HepG2 (cell line): ENCODE data around the gene FILIP1. TPM values are rescaled to one million over a fixed set of nuclear protein-coding genes. Genes with fewer than 3 reads are reported as not detected.

Source experiments
- CBX5 ChIP-seq: sonication (generic); formaldehyde crosslinking; IDR thresholded peaks from 2 replicates; pipeline ENCODE4 v1.4.0; 2020; ENCODE audit warnings: missing genetic modification reagents, borderline replicate concordance
- CENPX ChIP-seq: sonication (generic); formaldehyde crosslinking; IDR thresholded peaks from 2 replicates; pipeline ENCODE4 v1.9.0; 2021; ENCODE audit warnings: mild to moderate bottlenecking, missing genetic modification reagents, moderate library complexity
- CREM ChIP-seq, 2 experiments: sonication (generic) in 1 of 2; formaldehyde crosslinking in 1 of 2; IDR thresholded peaks; 2 replicates each; pipeline versions ENCODE4 v1.4.0 to v1.6.1; 2016 to 2020; ENCODE audit warnings: antibody characterized with exemption in 1 of 2, mild to moderate bottlenecking in 1 of 2, missing genetic modification reagents in 1 of 2
- FOXC1 ChIP-seq: sonication (generic); formaldehyde crosslinking; IDR thresholded peaks from 2 replicates; pipeline ENCODE4 v1.8.0; 2022; ENCODE audit warnings: mild to moderate bottlenecking, missing genetic modification reagents, borderline replicate concordance
- GLI4 ChIP-seq: sonication (generic); formaldehyde crosslinking; IDR thresholded peaks from 2 replicates; pipeline ENCODE4 v1.5.1; 2020; ENCODE audit warnings: missing genetic modification reagents, mild to moderate bottlenecking, moderate library complexity, borderline replicate concordance
- HIC2 ChIP-seq: sonication (generic); formaldehyde crosslinking; IDR thresholded peaks from 2 replicates; pipeline ENCODE4 v1.9.0; 2022; ENCODE audit warnings: low read depth, missing genetic modification reagents
- KDM5B ChIP-seq: sonication (generic); formaldehyde crosslinking; IDR thresholded peaks from 2 replicates; pipeline ENCODE4 v1.4.0; 2020; ENCODE audit warnings: missing genetic modification reagents, mild to moderate bottlenecking, borderline replicate concordance
- KLF12 ChIP-seq: sonication (generic); formaldehyde crosslinking; IDR thresholded peaks from 2 replicates; pipeline ENCODE4 v1.4.0; 2020; ENCODE audit warnings: missing genetic modification reagents, borderline replicate concordance
- MED13 ChIP-seq: sonication (generic); formaldehyde crosslinking; IDR thresholded peaks from 2 replicates; pipeline ENCODE4 v1.5.0; 2020; ENCODE audit warnings: missing genetic modification reagents
- MEF2D ChIP-seq: sonication (generic); formaldehyde crosslinking; IDR thresholded peaks from 2 replicates; pipeline ENCODE4 v1.5.1; 2020; ENCODE audit warnings: mild to moderate bottlenecking, missing genetic modification reagents
- MIER3 ChIP-seq: IDR thresholded peaks from 2 replicates; pipeline ENCODE4 v1.6.1; 2016; ENCODE audit warnings: missing compliant biosample characterization, borderline replicate concordance
- PCBP2 ChIP-seq: fragments of 200-400 bp; formaldehyde crosslinking; optimal IDR thresholded peaks from 2 replicates; pipeline ENCODE3; 2018; ENCODE audit warnings: low read length, low read depth; ENCODE audit not compliant: poor library complexity, severe bottlenecking
- REXO4 ChIP-seq: sonication (generic); formaldehyde crosslinking; IDR thresholded peaks from 2 replicates; pipeline ENCODE4 v1.8.0; 2022; ENCODE audit warnings: missing genetic modification reagents, mild to moderate bottlenecking, borderline replicate concordance
- SALL1 ChIP-seq: sonication (generic); formaldehyde crosslinking; IDR thresholded peaks from 2 replicates; pipeline ENCODE4 v1.8.0; 2022; ENCODE audit warnings: mild to moderate bottlenecking, missing genetic modification reagents
- SMARCE1 ChIP-seq: fragments of 450-650 bp; IDR thresholded peaks from 2 replicates; pipeline ENCODE4 v1.6.1; 2017; ENCODE audit warnings: borderline replicate concordance
- TARDBP ChIP-seq: sonication (generic); formaldehyde crosslinking; IDR thresholded peaks from 2 replicates; pipeline ENCODE4 v1.8.0; 2022; ENCODE audit warnings: mild to moderate bottlenecking, missing genetic modification reagents
- ZBED4 ChIP-seq: sonication (generic); formaldehyde crosslinking; IDR thresholded peaks from 2 replicates; pipeline ENCODE4 v1.4.0; 2020; ENCODE audit warnings: missing genetic modification reagents, borderline replicate concordance
- ZNF121 ChIP-seq: sonication (generic); formaldehyde crosslinking; IDR thresholded peaks from 2 replicates; pipeline ENCODE4 v1.5.0; 2020; ENCODE audit warnings: mild to moderate bottlenecking, missing genetic modification reagents
- ZNF124 ChIP-seq: sonication (generic); formaldehyde crosslinking; IDR thresholded peaks from 2 replicates; pipeline ENCODE4 v1.4.0; 2020; ENCODE audit warnings: missing genetic modification reagents
- ZNF329 ChIP-seq: sonication (generic); formaldehyde crosslinking; IDR thresholded peaks from 2 replicates; pipeline ENCODE4 v1.9.0; 2021; ENCODE audit warnings: low read depth, mild to moderate bottlenecking, missing genetic modification reagents
- ZNF891 ChIP-seq: sonication (generic); formaldehyde crosslinking; IDR thresholded peaks from 2 replicates; pipeline ENCODE4 v1.5.0; 2020; ENCODE audit warnings: mild to moderate bottlenecking, missing genetic modification reagents
- ZSCAN9 ChIP-seq: IDR thresholded peaks from 2 replicates; pipeline ENCODE4 v1.6.1; 2016; ENCODE audit warnings: borderline replicate concordance
- polyA plus RNA-seq, 8 experiments: library from polyadenylated mRNA; depleted of rRNA in 3 of 8; stranded (reverse) in 7 of 8; unstranded in 1 of 8; fragments of >200 nt; fragmentation: Illumina TruSeq in 4 of 8; extraction: Trizol in 4 of 8; gene quantifications; 2 replicates each; pipeline versions ENCODE4 v1.2.1 to v1.2.3, GENCODE V29; 2011 to 2016; ENCODE audit warnings: low read depth in 4 of 8, missing spikeins in 1 of 8, mixed read lengths in 1 of 8; ENCODE audit not compliant: insufficient read depth in 1 of 8
- total RNA-seq, 5 experiments: library from RNA; depleted of rRNA; stranded (reverse); fragments of >200 nt; fragmentation: Illumina TruSeq; extraction: Trizol; gene quantifications; 2 replicates each; pipeline ENCODE4 v1.2.3, GENCODE V29; 2016; ENCODE audit warnings: low read depth in 1 of 5
- TF ChIP-seq, protein P1 (sequence below): sonication (generic); formaldehyde crosslinking; IDR thresholded peaks from 2 replicates; pipeline ENCODE4 v1.4.0; 2020; ENCODE audit warnings: missing genetic modification reagents
- TF ChIP-seq, protein P2 (sequence below): IDR thresholded peaks from 2 replicates; pipeline ENCODE4 v1.6.1; 2016

Gene FILIP1
- total and polyA plus RNA-seq, 2 of the 13 experiments (the other 11 are each of a cell fraction or from before 2014, with no cell fraction given), result not detected

GRCh38 chr6:75524322-75524972, 30.8 kb upstream of the FILIP1 start (continued):
- TF ChIP-seq HIC2 (CRISPR knock-in tag) (no peak), SMARCE1 (no peak), ZNF891 (CRISPR knock-in tag) (no peak), MED13 (CRISPR knock-in tag) (no peak), SALL1 (CRISPR knock-in tag) (peak; percentile 90), ZNF121 (CRISPR knock-in tag) (no peak), MEF2D (no peak), KDM5B (no peak), TARDBP (CRISPR knock-in tag) (peak; percentile 60; the same call in 1 of the 2 replicates), REXO4 (CRISPR knock-in tag) (no peak), CREM (IDR thresholded peaks at IDR 0.05) (peak; percentile 60; the same call in 1 of the 2 replicates), CREM (CRISPR knock-in tag; IDR thresholded peaks at IDR 0.05) (no peak), FOXC1 (CRISPR knock-in tag) (no peak), ZBED4 (no peak), ZSCAN9 (CRISPR knock-in tag) (0 out of 2 replicates have a peak, but pooled peaks have one; percentile 60), ZNF329 (CRISPR knock-in tag) (no peak), MIER3 (CRISPR knock-in tag) (peak; percentile 63; the same call in 1 of the 2 replicates), CENPX (CRISPR knock-in tag) (no peak), ZNF124 (CRISPR knock-in tag) (no peak), CBX5 (CRISPR knock-in tag) (0 out of 2 replicates have a peak, but pooled peaks have one; percentile 43), KLF12 (CRISPR knock-in tag) (no peak), PCBP2 (no peak), GLI4 (CRISPR knock-in tag) (no peak)
- TF ChIP-seq, protein P1, sequence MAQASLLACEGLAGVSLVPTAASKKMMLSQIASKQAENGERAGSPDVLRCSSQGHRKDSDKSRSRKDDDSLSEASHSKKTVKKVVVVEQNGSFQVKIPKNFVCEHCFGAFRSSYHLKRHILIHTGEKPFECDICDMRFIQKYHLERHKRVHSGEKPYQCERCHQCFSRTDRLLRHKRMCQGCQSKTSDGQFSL (CRISPR knock-in tag), result no peak
- TF ChIP-seq, protein P2, sequence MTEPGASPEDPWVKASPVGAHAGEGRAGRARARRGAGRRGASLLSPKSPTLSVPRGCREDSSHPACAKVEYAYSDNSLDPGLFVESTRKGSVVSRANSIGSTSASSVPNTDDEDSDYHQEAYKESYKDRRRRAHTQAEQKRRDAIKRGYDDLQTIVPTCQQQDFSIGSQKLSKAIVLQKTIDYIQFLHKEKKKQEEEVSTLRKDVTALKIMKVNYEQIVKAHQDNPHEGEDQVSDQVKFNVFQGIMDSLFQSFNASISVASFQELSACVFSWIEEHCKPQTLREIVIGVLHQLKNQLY (CRISPR knock-in tag), result peak; percentile 98
